ENCODE data around the gene SAXO2. TPM values are rescaled to one million over a fixed set of nuclear protein-coding genes. Genes with fewer than 3 reads are reported as not detected.
"Not testable (repeated sequence)": the region's sequence is repeated elsewhere in the genome, so short reads cannot be mapped to it uniquely, and the experiment has no call there.

SAXO2 gene
- total RNA-seq, 3 donors from 2014 or later (not counting 1 experiment from before 2014, with no cell fraction given) = 0.83 to 6.5 (median 1.6) TPM

DNA sequence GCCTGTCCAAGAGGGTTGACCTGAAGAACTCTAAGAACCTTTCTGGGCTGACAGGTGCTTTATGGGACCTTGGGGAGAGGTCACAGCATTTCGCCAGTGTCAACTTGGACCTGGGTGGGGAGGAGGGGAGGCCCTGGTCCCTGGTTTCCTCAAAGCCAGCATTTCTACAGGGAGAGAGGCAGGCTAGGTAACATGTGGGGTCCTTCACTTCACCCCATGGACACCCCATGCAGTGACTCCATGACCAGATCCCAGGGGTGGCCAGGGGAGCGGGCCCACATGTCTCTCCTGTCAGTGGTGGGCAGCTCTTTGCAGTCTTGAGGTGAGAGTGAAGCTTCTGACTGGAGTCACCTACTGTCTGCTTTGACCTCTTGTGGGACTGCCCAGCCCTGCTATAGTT, 50.8 kb downstream of the SAXO2 start:
- Mint-ChIP-seq H3K4me1 (no peaks in the 10 kb centered on the region), H3K9me3 (peaks cover 0 to 7% of the 10 kb centered on the region in 2 donors), H3K4me3 (no peak overlapping the region), H3K36me3 (peaks cover 8% of the 10 kb centered on the region), H3K27ac (no peak overlapping the region), H3K27me3 (ENCODE audit: low read depth in 2 of 2) (peaks cover 0 to 15% of the 10 kb centered on the region in 2 donors)
- no peaks in the 10 kb centered on the region for H3K27me3 ChIP-seq (ENCODE audit: control insufficient read depth, insufficient read depth, low read length)
- no peaks in the 10 kb centered on the region for H3K36me3 ChIP-seq (ENCODE audit: control insufficient read depth, insufficient read depth, low read length)
- TF ChIP-seq, protein P1, sequence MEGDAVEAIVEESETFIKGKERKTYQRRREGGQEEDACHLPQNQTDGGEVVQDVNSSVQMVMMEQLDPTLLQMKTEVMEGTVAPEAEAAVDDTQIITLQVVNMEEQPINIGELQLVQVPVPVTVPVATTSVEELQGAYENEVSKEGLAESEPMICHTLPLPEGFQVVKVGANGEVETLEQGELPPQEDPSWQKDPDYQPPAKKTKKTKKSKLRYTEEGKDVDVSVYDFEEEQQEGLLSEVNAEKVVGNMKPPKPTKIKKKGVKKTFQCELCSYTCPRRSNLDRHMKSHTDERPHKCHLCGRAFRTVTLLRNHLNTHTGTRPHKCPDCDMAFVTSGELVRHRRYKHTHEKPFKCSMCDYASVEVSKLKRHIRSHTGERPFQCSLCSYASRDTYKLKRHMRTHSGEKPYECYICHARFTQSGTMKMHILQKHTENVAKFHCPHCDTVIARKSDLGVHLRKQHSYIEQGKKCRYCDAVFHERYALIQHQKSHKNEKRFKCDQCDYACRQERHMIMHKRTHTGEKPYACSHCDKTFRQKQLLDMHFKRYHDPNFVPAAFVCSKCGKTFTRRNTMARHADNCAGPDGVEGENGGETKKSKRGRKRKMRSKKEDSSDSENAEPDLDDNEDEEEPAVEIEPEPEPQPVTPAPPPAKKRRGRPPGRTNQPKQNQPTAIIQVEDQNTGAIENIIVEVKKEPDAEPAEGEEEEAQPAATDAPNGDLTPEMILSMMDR (IDR thresholded peaks at IDR 0.05) = no peak
- no peaks in the 10 kb centered on the region for H3K9me3 ChIP-seq (ENCODE audit: control insufficient read depth, insufficient read depth, low read length)
- 90% methylated on average over 2 of the region's 2 CpGs for WGBS (ENCODE audit: insufficient coverage)
- no peak overlapping the region for H3K27ac ChIP-seq (ENCODE audit: low read length)
- no peaks in the 10 kb centered on the region for H3K4me1 ChIP-seq (ENCODE audit: control insufficient read depth, insufficient read depth, low read length)
- DNase-seq (no peak), ATAC-seq (no peak)
- no peak overlapping the region for H3K4me3 ChIP-seq (ENCODE audit: low read length)
- intact Hi-C loops (cut with micrococcal nuclease) = no loop called here

DNA sequence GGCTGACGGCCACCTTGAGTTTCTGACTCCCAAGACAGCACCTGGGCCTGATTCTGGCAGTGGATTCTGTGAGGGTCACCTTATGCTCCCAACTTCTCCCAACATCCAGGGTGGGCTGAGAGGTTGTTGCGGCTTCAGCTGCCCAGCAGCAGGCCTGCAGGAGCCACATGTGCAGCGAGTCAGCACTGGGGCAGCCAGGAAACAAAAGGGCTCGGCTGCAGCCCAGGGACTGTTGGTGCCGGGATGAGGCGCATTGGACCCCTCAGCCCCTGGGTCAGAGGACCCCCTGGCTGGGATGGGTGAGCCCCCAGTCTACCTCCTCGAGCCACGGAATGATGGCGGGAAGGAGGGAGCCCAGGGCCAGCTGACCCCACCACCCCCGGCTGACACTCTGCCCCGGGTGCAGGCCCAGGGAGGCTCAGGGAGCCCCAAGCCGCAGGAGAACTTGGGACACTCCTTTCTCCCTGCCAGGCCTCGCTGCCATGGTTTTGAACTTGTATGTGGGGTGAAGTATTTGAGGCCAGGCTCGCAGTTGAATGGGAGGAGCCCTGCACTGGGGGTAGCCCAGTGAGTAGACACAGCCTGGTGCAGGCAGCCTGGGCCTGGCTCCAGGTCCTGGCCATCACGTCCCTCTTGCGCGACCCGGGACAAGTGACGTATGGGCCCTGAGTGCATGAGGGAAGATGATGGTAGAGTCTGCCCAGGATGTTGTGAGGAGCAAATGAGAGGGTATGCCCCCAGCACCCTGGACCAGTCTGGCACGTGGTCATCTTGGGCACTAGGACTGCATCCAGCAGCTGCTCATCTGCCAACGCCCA, 51.5 kb downstream of the SAXO2 start:
- peaks cover 0 to 15% of the 10 kb centered on the region in 2 donors for H3K27me3 Mint-ChIP-seq (ENCODE audit: low read depth in 2 of 2)
- H3K36me3 ChIP-seq (ENCODE audit: control insufficient read depth, insufficient read depth, low read length); DNase-seq; ATAC-seq; H3K4me1 Mint-ChIP-seq; H3K9me3 Mint-ChIP-seq; H3K27ac Mint-ChIP-seq; H3K27ac ChIP-seq (ENCODE audit: low read length); H3K36me3 Mint-ChIP-seq; H3K9me3 ChIP-seq (ENCODE audit: control insufficient read depth, insufficient read depth, low read length); H3K4me1 ChIP-seq (ENCODE audit: control insufficient read depth, insufficient read depth, low read length); H3K4me3 ChIP-seq (ENCODE audit: low read length); H3K4me3 Mint-ChIP-seq; H3K27me3 ChIP-seq (ENCODE audit: control insufficient read depth, insufficient read depth, low read length); intact Hi-C loops (cut with micrococcal nuclease): not testable (repeated sequence)
- 88% methylated on average over 20 of the region's 21 CpGs for WGBS (ENCODE audit: insufficient coverage)

DNA sequence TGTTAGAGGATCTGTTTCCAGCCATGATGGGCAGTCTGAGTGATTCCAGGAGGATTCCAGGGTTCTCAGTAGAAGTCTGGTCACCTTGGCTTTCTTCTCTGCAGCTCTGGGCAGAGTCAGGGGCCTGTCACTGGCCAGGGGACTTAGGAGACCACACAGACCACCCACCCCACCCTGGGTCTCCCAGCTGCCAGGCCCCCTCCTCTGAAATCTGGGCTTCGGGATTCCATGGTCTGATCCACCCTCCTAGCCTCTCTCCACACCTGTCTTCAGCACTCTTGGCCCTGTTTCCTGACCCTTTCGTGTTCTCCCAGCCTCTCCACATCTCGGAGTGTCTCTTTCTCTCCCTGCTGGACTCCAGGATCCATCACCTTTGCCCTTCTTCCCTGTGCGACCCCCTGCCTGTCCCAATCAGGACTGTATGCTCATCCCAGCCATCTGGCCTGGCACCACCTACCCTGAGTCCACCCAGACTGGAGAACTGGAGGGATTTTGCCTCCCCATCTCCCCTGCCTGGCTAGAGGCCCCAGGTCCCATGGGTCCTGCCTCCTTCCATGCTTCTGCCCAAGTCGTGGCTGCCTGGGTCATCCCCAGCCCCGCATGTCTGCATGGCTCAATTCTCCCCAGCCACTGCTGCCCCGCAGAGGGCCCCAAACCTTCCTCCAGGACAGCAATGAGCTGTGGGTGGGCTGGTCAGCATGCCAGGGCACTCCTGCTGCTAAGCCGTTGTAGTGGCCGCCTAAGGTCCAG, 52.3 kb downstream of the SAXO2 start:
- ATAC-seq (no peak), DNase-seq (no peak)
- H3K27ac Mint-ChIP-seq = no peak overlapping the region
- peaks cover 0 to 7% of the 10 kb centered on the region in 2 donors for H3K9me3 Mint-ChIP-seq
- WGBS (ENCODE audit: insufficient coverage) = 82% methylated on average over 9 of the region's 9 CpGs
- H3K4me3 ChIP-seq (ENCODE audit: low read length) = no peak overlapping the region
- no peaks in the 10 kb centered on the region for H3K27me3 ChIP-seq (ENCODE audit: control insufficient read depth, insufficient read depth, low read length)
- no peaks in the 10 kb centered on the region for H3K4me1 ChIP-seq (ENCODE audit: control insufficient read depth, insufficient read depth, low read length)
- TF ChIP-seq, protein P1 (IDR thresholded peaks at IDR 0.05) = no peak
- intact Hi-C loops (cut with micrococcal nuclease) = no loop called here
- no peaks in the 10 kb centered on the region for H3K4me1 Mint-ChIP-seq
- H3K27me3 Mint-ChIP-seq (ENCODE audit: low read depth in 2 of 2) = peaks cover 0 to 15% of the 10 kb centered on the region in 2 donors
- H3K36me3 Mint-ChIP-seq = peaks cover 8% of the 10 kb centered on the region
- H3K4me3 Mint-ChIP-seq = no peak overlapping the region
- H3K27ac ChIP-seq (ENCODE audit: low read length) = no peak overlapping the region
- no peaks in the 10 kb centered on the region for H3K36me3 ChIP-seq (ENCODE audit: control insufficient read depth, insufficient read depth, low read length)
- H3K9me3 ChIP-seq (ENCODE audit: control insufficient read depth, insufficient read depth, low read length) = no peaks in the 10 kb centered on the region

DNA sequence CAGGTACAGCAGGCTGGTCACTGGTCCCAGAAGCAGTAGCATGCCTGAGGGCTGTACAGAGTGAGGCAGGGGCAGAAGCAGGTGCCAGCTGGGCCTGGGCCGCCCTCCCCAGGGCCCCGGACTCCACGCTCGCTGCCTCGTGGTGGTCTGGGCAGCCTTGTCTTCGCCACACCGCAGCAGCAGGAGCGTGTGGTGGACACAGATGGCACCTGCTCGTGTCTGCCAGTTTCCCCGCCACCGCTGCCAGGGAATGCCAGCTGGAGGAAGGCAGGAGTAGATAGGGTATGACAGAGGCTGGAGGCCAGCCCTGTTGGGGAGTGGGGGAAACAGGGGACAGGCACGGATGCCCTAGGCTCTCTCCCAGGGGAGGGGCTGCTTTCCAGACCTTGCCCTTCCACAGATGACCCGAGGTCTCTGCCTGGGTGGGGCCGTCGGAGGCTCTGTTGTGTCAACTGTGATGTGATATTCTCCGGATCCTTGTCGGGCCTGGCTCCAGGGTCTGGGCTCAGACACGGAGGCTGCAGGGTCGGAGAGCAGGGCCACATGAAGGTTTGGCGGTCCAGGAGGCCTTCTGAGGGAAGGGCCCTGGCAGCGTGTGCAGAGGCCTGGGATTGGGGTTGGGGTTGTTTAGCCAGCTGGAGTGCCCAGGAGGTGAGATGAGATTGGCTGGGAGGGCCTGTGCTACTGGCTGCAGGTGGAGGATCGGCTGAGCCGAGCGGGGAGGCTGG, 53.1 kb downstream of the SAXO2 start:
- Histone ChIP-seq H3K4me3 (ENCODE audit: low read length) (no peak overlapping the region), H3K36me3 (ENCODE audit: control insufficient read depth, insufficient read depth, low read length) (no peaks in the 10 kb centered on the region), H3K4me1 (ENCODE audit: control insufficient read depth, insufficient read depth, low read length) (no peaks in the 10 kb centered on the region), H3K27ac (ENCODE audit: low read length) (no peak overlapping the region), H3K9me3 (ENCODE audit: control insufficient read depth, insufficient read depth, low read length) (no peaks in the 10 kb centered on the region), H3K27me3 (ENCODE audit: control insufficient read depth, insufficient read depth, low read length) (no peaks in the 10 kb centered on the region)
- no peak overlapping the region for H3K4me3 Mint-ChIP-seq
- TF ChIP-seq, protein P1 (IDR thresholded peaks at IDR 0.05) = no peak
- ATAC-seq (no peak), DNase-seq (no peak)
- H3K27me3 Mint-ChIP-seq (ENCODE audit: low read depth in 2 of 2) = peaks cover 0 to 12% of the 10 kb centered on the region in 2 donors
- peaks cover 6% of the 10 kb centered on the region for H3K36me3 Mint-ChIP-seq
- intact Hi-C loops (cut with micrococcal nuclease) = no loop called here
- H3K4me1 Mint-ChIP-seq = no peaks in the 10 kb centered on the region
- no peak overlapping the region for H3K27ac Mint-ChIP-seq
- WGBS (ENCODE audit: insufficient coverage) = 93% methylated on average over 24 of the region's 24 CpGs
- peaks cover 0 to 5% of the 10 kb centered on the region in 2 donors for H3K9me3 Mint-ChIP-seq

DNA sequence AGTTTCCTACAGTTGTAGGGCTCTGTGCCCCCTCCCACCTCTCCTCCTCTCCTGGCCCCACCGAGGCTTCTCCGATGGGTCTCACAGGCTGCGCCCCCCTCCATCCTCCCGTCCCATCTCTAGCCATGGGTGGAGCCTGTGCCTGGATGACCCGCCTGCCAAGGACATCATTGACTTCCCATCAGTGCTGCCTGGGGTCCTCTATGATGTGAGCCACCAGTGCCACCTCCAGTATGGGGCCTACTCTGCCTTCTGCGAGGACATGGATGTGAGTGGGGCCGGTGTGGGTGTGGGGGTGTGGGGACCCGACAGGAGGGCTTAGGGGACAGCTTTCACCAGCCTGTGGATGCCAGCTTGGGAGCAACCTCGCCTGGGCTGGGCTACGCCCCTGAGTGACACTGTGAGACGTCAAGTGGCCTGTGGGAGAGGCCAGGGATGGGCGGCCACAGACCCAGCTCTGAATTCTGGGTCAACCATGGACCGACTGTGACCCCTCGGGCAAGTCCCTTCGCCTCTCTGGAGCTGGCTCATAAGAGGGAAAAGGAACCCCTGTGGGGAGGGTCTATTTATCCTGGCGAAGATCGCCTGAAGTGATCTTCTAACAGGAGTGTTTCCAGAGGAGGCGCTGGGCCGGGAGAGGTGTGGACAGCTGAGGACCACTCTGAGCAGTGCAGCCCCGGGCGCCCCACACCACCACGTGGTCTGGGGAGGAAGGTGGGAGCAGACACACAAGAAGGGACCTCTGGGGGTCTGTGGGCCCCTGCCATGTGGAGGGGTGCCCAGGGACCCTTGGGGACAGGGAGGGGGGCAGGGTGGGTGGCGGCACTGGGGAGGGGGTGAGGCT, 53.9 kb downstream of the SAXO2 start:
- H3K27me3 ChIP-seq (ENCODE audit: control insufficient read depth, insufficient read depth, low read length); H3K36me3 ChIP-seq (ENCODE audit: control insufficient read depth, insufficient read depth, low read length); H3K27me3 Mint-ChIP-seq (ENCODE audit: low read depth in 2 of 2); H3K4me1 Mint-ChIP-seq; H3K9me3 Mint-ChIP-seq; H3K4me3 ChIP-seq (ENCODE audit: low read length); ATAC-seq; H3K36me3 Mint-ChIP-seq; H3K9me3 ChIP-seq (ENCODE audit: control insufficient read depth, insufficient read depth, low read length); intact Hi-C loops (cut with micrococcal nuclease); H3K27ac Mint-ChIP-seq; H3K4me1 ChIP-seq (ENCODE audit: control insufficient read depth, insufficient read depth, low read length); H3K27ac ChIP-seq (ENCODE audit: low read length); H3K4me3 Mint-ChIP-seq; DNase-seq: not testable (repeated sequence)
- 91% methylated on average over 23 of the region's 23 CpGs for WGBS (ENCODE audit: insufficient coverage)
